ENCODE measurements around the gene UBFD1.
"Not testable (repeated sequence)": the region's sequence is repeated elsewhere in the genome, so short reads cannot be mapped to it uniquely, and the experiment has no call there.

The UBFD1 gene, protein sequence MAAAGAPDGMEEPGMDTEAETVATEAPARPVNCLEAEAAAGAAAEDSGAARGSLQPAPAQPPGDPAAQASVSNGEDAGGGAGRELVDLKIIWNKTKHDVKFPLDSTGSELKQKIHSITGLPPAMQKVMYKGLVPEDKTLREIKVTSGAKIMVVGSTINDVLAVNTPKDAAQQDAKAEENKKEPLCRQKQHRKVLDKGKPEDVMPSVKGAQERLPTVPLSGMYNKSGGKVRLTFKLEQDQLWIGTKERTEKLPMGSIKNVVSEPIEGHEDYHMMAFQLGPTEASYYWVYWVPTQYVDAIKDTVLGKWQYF

DNA sequence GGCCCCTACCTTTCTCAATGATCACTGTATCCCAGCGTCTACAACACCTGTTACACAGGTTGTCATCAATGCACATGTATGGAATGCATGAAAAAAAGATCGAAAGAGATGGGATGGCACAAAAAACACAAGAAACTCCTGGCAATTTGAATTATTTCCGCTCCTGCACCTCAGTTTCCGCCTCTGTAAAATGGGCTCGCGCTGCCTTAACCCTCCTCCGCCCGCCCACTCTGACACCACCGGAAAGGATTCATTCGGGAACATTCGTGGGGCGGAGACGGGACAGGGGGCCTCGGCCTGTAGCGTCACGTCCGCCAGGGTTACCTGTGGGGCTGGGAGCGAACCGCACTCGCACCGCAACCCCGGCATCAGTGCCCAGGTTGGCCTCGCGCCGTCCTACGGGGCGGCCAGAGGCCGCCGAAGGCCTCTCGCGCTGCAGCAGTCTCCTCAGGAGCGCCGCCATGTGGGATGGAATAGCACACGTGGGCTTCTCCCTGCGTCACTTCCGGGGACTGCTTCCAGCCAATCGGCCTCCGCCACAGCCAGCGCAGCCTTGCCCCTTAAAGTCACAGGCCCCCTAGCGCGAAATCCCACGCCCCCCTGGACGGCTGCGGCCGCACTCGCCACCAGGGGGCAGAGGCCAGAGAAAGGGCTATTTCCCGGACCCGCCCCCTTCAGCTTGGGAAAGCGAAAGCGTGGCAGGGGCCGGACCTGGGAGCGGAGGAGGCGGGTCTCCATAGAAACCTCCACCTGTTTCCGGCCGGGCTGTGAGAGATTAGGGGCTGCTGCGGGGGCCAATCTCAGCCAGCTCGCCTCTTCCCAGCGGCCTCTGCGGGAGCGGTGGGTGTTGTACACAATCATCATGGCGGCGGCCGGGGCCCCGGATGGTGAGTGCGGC lies at the start of gene UBFD1, which contains the start of gene EARS2:
UBFD1 (plus strand) TSS at position 847 of the 898 bp plus-strand sequence; CDS start at position 863, 16 bp downstream.
EARS2 (minus strand) TSS at position 470 of the 898 bp plus-strand sequence; CDS start at position 463, 7 bp downstream.
- peak; percentile 98 for DNase-seq (ENCODE audit: low spot score)

DNA sequence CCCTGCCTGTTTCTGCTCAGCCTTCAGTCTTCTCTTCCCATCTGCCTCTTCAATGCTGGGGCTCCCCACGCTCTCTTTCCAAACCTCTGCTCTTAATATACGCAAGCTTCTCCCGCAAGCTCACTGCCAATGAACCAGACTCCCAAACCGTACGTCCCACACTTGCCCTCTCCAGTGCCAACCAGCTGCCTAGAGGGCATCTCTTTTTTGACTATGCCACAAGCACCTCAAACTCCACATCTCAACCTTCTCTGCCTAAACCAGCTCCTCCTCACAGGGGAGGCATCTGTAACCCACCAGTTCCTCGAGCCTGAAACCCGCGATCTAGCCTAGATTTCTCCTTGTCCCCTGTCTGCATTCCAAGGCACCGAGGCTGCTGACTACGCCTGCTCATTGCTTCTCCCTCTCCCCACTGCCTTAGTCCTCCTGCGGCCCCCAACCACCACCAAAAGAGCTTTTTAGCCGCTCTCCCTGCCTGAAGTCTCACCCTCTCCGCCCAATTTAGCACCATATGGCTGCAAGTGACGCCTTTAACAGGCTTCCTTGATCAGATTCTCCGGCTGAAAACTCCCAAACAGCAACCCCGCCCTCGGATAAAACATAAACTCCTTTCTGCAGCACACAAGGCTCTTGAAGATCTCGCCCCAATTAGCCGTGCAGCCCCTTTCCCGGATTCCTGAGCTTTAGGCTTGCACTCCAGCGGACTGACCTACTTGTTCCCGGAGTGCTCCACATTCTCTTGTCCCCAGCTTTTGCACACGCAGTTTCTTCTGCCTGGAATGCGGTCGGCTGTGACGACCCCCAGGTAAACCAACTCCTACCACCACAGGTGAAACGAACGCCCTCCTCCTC lies 48.7 kb upstream of the UBFD1 start:
- DNase-seq (ENCODE audit: low spot score) = peak; percentile 14

DNA sequence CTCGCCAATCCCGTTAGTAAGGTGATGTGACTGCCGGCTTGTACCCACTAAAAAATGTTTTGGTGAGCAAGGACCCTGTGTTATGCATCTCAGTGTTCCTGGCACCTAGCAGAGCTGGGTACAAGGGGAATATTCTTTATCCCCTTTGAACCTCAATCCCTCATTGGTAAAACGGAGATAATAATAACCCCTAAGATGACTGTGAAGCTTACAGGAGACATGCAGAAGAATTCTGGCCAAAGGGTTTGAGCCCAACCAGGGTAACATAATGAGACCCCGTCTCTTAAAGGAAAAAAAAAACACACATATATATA lies 48.1 kb upstream of the UBFD1 start:
- peak; percentile 11 for DNase-seq (ENCODE audit: low spot score)

DNA sequence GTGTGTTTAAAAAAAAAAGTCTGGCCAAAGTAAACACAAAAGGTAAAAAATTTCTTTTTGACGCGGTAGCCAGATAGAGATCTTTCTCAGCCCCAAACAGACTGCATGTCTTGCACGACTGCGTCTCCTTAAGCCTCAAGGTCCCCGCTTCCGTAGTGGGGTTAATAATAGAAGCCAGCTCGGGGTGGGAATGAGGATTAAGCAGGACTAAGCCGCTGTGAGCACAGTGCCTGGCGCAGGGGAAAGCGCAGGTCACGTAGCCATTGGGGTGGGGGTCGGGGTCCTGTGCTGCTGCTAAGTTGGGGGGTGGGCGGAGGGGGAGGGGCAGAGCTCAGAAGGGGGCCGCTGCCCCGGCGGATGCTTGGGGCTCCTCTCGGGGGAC lies 47.8 kb upstream of the UBFD1 start:
- peak; percentile 45 for DNase-seq (ENCODE audit: low spot score)

DNA sequence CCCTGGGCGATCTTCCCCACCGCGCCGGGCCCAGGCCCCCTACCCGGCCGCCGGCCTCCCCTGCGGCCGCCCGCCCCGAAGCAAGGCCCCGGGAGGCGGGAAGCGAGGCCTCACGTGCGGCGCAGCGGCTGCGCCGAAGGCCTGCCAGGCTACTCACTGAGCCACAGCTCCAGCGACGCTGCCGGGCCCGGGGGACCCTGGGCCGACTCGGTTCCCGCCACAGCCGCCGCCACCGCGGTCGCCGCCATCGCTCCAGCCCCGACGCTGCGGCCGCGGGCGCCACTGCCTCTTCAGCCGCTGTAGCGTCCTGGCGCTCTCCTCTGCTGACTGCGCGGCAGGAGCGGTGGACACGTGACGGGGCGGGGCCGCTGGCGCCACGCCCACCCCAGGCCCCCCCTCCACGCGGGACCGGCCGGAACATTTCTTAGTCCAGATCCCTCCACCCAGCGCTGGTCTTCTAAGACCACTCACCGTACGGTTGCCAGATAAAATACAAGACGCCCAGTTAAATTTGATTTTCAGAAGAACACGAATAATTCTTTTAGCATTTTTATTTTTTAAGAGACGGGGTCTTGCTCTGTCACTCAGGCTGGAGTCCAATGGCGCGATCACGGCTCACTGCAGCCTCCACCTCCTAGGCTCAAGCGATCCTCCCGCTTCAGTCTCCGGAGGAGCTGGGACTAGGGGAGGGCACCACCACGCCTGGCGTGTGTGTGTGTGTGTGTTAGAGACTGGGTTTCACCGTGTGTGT lies 47.2 kb upstream of the UBFD1 start, which contains the start of gene GGA2:
GGA2 (minus strand) TSS at position 331 of the 751 bp plus-strand sequence; CDS start at position 248, 83 bp downstream.
- DNase-seq (ENCODE audit: low spot score) = peak; percentile 82

DNA sequence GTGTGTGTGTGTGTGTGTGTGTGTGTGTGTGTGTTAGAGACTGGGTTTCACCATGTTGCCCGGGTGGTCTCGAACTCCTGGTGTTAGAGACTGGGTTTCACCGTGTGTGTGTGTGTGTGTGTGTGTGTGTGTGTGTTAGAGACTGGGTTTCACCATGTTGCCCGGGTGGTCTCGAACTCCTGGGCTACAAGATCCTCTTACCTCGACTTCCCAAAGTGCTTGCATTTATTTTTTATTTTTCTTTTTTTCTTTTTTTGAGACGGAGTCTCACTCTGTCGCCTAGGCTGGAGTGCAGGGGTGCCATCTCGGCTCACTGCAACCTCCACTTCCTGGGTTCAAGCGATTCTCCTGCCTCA lies 46.6 kb upstream of the UBFD1 start:
- not testable (repeated sequence) for DNase-seq (ENCODE audit: low spot score)

DNA sequence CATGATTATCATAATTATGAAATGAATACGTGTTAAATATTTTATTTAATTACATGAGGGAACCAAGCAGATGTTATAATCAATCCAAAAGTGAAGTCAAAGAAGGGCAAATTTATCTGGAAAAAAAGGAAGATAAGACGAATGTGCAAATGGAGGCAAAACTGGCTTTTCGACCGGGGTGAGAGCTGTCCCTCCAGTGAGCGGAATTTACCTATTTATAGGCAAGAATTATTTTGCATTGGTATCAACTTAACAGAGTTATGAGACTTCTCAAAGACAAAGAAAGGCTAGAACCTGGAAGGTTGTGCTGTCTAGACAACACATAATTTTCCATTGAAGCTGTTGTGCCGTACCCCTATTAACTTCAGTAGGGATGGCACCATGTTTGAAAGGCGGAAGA lies 45.8 kb upstream of the UBFD1 start:
- no peak for DNase-seq (ENCODE audit: low spot score)

DNA sequence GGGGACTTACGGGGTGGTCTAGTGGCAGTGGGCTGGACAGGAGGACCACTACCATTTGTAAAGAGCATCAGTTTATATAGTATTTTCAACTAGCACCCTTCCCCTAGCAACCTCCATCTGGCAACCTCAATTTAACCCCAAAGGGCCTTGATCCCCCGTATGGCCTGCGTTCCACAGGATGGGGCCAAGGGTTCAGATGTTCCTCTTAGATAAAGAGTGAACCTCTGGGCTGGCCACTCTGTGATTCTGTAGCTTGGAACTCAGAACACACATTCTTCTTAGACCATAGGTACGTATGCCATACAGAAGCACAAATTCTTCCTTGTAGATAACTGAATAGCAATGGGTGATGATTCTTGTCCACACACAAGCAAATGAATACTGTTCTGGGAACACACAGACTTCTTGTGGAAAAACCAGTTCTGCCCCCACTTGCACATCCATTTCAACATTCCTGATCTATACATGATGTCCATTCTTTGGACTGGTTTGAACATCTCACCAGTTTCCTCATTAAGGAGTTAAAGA lies 45.3 kb upstream of the UBFD1 start:
- no peak for DNase-seq (ENCODE audit: low spot score)

DNA sequence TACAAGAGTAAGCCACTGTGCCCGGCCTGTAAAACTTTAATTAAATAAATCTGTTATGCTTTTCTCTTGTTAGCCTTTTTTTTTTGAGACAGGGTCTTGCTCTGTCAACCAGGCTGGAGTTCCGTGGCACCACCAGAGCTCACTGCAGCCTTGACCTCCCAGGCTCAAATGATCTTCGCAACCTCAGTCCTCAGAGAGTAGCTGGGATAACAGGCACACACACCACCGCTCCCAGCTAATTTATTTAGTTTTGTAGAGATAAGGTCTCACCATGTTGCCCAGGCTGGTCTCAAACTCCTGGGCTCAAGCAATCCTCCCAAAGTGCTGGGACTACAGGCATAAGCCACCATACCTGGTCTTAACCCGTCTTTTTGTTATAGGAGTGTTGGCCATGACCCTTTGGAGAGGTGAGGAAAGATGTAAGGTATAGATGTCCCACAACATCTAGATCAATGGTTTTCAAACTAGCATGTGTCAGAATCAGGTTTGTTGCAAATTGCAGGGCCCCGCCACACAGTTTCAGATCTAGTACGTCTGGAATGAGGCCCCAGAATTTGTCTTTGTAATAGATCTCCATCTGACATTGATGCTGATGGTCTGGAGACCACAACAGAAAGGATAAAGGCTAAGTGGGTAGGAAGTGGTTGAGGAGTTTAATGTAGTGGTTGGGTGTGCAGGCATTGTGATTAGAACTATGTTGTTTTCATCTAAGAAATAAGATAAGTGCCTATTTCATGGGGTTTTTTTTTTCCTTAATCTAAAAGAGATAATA lies 43.0 kb upstream of the UBFD1 start:
- no peak for DNase-seq (ENCODE audit: low spot score)

DNA sequence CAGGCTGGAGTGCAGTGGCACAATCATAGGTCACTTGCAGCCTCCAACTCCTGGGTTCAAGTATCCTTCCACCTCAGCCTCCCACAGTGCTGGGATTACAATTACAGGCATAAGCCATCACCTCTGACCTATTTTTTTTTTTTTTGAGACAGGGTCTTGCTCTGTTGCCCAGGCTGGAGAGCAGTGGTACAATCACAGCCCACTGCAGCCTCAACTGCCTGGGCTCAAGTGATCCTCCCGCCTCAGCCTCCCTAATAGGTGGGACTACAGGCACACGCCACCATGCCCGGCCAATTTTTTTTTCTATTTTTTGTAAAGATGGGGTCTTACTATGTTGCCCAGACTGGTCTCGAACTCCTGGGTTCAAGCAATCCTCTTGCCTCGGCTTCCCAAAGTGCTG lies 41.6 kb upstream of the UBFD1 start:
- DNase-seq (ENCODE audit: low spot score) = no peak

DNA sequence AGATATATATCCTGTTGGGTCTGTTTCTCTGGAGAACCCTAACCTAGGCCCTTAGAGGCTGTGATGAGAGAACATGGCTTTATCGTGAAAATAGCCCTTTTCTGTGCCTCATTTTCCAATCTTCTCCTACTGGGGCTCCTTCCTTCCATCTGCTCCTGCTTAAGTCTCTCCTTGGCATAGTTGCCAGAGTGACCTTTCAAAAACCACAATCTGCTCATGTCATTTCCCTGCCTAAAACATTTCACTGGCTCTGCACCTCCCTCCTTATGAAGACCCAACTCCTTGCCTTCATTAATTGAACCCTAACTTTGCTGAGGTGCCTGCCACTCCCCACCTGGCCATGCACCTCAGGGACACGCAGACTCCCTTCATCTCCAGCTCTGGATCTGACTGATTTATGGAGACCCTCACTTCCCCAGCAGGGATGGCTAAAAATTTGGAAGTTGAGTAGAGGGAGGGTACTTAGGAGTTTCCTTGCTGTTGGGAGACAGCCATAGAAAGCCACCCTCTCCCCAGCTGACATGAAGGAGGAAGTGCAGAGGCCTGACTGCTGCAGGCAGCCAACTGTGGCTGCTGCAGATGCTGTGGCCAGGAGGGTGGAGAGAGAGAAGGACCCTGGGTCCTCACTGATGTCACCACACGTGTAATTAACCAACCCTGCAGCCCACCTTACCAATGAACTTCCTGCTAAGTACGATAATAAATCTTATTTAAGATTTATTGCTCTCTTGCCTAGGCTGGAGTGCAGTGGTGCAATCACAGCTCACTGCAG lies 41.0 kb upstream of the UBFD1 start:
- DNase-seq (ENCODE audit: low spot score) = no peak

DNA sequence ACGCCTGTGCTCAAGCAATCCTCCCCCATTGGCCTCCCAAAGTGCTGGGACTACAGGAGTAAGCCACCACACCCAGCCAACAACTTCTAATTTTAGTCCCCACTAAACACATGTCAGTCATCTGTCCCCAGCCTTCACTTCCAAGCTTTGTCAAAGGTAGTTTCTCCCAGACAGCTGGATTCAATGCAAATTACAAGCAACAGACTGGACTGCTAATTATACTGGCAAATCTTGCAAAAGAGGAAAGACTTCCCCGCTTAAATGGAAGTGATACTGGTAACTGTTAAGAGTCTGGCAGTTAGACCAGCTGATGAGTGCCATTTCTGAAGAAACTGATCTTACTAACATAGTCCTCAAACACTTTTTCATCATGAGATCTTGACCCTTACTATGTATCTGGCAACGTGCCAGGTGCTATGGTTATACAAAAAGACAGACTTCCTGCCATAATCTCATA lies 39.1 kb upstream of the UBFD1 start:
- DNase-seq (ENCODE audit: low spot score) = no peak

DNA sequence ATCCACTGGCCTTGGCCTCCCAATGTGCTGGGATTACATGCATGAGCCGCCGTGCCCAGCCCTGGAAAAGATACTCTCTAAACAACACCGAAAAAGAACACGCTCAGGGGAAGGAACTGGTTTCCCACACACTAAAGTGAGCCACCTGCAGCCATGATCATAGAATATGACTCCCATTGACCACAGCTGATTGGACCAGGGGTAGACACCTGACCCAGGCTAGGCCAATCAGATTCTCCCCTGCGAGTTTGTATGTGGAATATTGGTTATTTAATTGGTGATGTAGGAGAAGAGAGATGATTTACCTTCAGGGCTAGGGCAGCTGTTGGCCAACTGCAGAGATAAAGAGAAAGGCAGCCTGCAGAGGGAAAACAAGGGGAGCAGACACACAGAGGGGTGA lies 38.2 kb upstream of the UBFD1 start:
- DNase-seq (ENCODE audit: low spot score) = no peak

DNA sequence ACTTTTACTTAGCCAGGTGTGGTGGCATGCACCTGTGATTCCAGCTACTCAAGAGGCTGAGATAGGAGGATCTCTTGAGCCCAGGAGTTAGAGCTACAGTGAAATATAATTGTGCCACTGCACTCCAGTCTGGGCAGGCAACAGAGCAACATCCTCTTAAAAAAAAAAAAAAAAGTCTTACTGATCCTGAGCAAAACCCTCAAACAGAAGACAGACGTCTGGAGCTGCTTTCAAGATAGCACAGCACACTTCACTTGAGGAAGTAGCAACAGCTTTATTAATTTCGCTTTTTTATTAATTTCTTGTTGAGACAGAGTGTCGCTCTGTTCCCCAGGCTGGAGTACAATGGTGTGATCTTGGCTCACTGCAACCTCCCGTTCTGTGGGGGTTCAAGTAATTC lies 37.0 kb upstream of the UBFD1 start:
- no peak for DNase-seq (ENCODE audit: low spot score)

DNA sequence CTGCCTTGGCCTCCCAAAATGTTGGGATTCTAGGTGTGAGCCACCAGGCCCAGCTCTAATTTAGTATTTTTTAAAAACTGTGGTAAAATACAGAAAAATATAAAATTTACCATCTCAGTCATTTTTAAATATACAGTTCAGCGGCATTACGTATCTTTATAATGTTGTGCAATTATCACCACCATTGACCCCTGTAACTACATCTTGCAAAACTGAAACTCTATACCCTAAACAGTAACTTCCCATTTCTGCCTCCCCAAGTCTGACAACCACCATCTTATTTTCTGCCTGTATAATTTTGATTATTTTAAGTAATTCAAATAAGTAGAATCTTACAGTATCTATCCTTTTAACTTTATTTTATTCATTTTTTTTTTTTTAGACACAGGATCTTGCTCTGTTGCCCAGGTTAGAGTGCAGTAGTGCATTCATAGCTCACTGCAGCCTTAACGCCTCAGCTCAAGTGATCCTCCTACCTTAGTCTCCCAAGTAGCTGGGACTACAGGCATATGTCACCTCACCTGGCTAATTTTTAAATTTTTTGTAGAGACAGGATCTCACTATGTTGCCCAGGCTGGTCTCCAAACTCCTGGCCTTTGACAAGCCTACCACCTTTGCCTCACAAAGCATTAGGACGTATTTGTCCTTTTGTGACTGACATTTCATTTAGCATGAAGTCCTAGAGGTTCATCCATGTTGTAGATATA lies 36.3 kb upstream of the UBFD1 start:
- no peak for DNase-seq (ENCODE audit: low spot score)

DNA sequence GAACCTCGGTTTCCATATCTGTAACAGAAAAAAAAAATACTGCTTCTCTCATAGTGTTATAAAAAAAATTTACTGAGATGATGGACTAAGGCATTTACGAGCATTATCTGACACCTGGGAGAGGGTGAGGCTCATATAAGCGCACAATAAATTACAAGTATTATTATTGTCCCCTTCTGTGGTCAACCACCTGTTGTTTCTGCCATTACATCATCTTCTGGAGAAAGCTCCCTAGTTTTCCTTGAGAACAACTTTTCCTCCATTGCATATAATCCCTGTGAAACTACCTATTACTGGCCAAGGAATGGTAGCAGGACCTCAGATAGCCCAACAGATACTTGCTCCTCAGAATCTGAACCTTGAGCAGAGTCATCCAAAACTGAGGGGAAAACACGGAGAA lies 35.6 kb upstream of the UBFD1 start:
- DNase-seq (ENCODE audit: low spot score) = no peak

DNA sequence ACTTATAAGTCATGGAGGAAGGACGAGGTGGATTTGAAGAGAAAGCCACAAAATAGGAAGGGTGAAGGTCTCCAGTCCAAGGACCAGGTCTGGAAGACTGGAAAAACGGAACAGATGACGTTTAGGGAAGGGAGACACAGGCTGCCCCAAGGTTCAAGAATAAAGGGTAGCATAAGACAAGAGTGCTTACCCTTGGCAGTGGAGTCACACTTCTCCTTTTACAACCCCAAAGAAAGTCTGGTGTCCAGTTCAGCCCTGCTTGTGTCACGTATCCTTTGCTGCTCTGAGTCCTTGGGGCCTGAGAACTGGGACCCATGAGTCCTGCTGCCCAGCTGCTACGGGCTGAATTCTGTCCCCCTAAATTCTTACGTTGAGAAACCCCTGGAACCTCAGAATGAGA lies 34.2 kb upstream of the UBFD1 start:
- no peak for DNase-seq (ENCODE audit: low spot score)

DNA sequence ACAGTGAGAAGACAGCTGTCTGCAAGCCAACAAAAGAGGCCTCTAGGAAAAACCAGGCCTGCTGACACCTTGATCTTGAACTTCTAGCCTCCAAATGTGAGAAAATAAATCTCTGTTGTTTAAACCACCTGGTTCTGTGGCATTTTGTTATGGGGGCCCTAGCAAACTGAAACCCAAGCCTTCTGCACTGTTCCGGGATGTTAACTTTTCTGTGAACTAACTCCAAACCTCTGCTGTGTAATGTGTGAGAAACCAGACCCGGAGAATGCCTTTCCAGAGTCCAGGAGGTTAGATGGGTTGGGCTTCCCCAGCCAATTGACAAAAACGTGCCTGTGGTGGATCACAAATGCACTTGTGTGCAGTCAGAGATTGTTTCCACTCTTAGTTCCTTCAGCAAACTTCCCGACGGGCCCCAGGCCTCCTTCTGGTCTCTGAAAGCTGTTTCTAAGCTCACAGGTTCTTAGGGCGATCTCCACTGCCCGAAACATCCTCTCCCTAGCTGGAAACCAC lies 33.6 kb upstream of the UBFD1 start:
- DNase-seq (ENCODE audit: low spot score) = no peak

DNA sequence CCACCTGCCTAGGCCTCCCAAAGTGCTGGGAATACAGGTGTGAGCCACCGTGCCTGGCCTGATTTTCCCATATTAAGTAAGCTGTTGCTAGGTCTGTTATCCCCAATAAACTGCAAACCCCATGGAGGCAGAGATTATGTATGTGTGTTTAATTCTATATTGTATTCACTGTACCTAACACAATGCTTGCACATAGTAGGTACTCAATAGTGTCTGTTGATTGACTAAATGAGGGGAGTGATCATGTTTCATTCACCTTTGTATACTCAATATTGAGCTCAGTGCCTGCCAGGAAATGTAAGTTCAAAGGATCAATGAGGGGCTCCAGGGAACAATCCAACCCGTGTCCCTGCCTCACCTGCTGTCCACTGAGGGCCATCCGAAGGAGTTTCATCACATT lies 32.6 kb upstream of the UBFD1 start:
- no peak for DNase-seq (ENCODE audit: low spot score)
